HCT116 (cell line): ENCODE results near the gene APP. TPM values are rescaled to one million over a fixed set of nuclear protein-coding genes. Genes with fewer than 3 reads are reported as not detected.

Experiments used
- ATAC-seq: fragments of 200-7000 bp; cut with Tn5 transposase; 2 replicates; pipeline ENCODE4 v1.9.1; 2020; ENCODE audit warnings: mild to moderate bottlenecking, moderate library complexity
- BruUV-seq: library from RNA; stranded (reverse); fragments of 400-500 nt; replicated peaks from 2 replicates; lab custom pipeline; 2021; lab: Mats Ljungman, UMichigan
- CTCF ChIA-PET: fragments of 300-600 bp; sonication (Branson Sonifier 250); formaldehyde crosslinking; loops from one replicate; lab custom pipeline; 2021; ENCODE audit warnings: antibody characterized with exemption; lab: Charles Lee
- POLR2A ChIA-PET: fragments of 300-600, 350-600 bp; sonication (Branson Sonifier 250); formaldehyde crosslinking; loops from one replicate; lab custom pipeline; 2021; ENCODE audit warnings: antibody characterized with exemption; lab: Charles Lee
- RAD21 ChIA-PET, 2 experiments: fragments of 300-600 bp; sonication (Branson Sonifier 250); formaldehyde crosslinking; loops; one replicate each; lab custom pipeline; 2023; ENCODE audit warnings: low total read pairs in 2 of 2; ENCODE audit not compliant: uncharacterized antibody in 2 of 2, unreplicated experiment in 2 of 2, low non-redundant PET in 1 of 2; lab: Charles Lee
- DNase-seq: peaks from one replicate; pipeline ENCODE4 v3.0.0-alpha.2; 2010; ENCODE audit warnings: low read depth, low spot score
- H2AFZ ChIP-seq: fragments of 200-600 bp; shearing (Covaris generic), sonication (generic); 2 replicates; pipeline ENCODE4 v1.6.1; 2017; ENCODE audit warnings: low read depth, mixed run types, mixed read lengths, antibody characterized with exemption, low read length; ENCODE audit not compliant: poor library complexity, severe bottlenecking
- H3K27ac ChIP-seq: 2 replicates; pipeline ENCODE4 v1.5.1; 2012; ENCODE audit warnings: low read depth, low read length
- H3K27me3 ChIP-seq: fragments of 200-600 bp; sonication (generic); 2 replicates; pipeline ENCODE4 v1.6.1; 2016; ENCODE audit warnings: mixed run types, low read length, mixed read lengths; ENCODE audit not compliant: insufficient read depth
- H3K36me3 ChIP-seq, 2 experiments: fragments of 200-500 bp in 1 of 2; fragments of 200-600 bp in 1 of 2; sonication (Bioruptor generic) in 1 of 2; sonication (generic) in 1 of 2; 2 replicates each; pipeline versions ENCODE4 v1.5.1 to v1.6.1; 2014 to 2016; ENCODE audit warnings: low read length in 2 of 2, inconsistent platforms in 1 of 2, mixed read lengths in 1 of 2, mixed run types in 1 of 2; ENCODE audit not compliant: insufficient read depth in 2 of 2, control insufficient read depth in 1 of 2
- H3K4me1 ChIP-seq, 2 experiments: fragments of 200-600 bp in 1 of 2; sonication (generic) in 1 of 2; 2 replicates each; pipeline versions ENCODE4 v1.5.1 to v1.6.1; 2012 to 2017; ENCODE audit warnings: low read length in 2 of 2, inconsistent platforms in 1 of 2, mild to moderate bottlenecking in 1 of 2, mixed read lengths in 1 of 2, mixed run types in 1 of 2, moderate library complexity in 1 of 2; ENCODE audit not compliant: insufficient read depth in 2 of 2, control insufficient read depth in 1 of 2
- H3K4me2 ChIP-seq: fragments of 200-600 bp; sonication (generic); 2 replicates; pipeline ENCODE4 v1.6.1; 2017; ENCODE audit warnings: mixed run types, low read length, mixed read lengths
- H3K4me3 ChIP-seq, 2 experiments: fragments of 200-600 bp in 1 of 2; sonication (generic) in 1 of 2; replicated peaks in 1 of 2; 2 replicates each; pipeline ENCODE4 v1.5.1; 2011 to 2016; ENCODE audit warnings: low read length in 2 of 2, control low read depth in 1 of 2, low read depth in 1 of 2, mild to moderate bottlenecking in 1 of 2, mixed read lengths in 1 of 2, mixed run types in 1 of 2
- H3K79me2 ChIP-seq: fragments of 200-600 bp; sonication (generic); 2 replicates; pipeline ENCODE4 v1.6.1; 2017; ENCODE audit warnings: mild to moderate bottlenecking, mixed run types, low read length, moderate library complexity, mixed read lengths; ENCODE audit not compliant: insufficient read depth
- H3K9ac ChIP-seq: fragments of 200-600 bp; sonication (generic); 2 replicates; pipeline ENCODE4 v1.6.1; 2016; ENCODE audit warnings: low read length, mixed read lengths
- H3K9me2 ChIP-seq: fragments of 200-600 bp; sonication (generic), shearing (Covaris generic); 2 replicates; pipeline ENCODE4 v1.6.1; 2017; ENCODE audit warnings: mixed run types, mild to moderate bottlenecking, moderate library complexity; ENCODE audit not compliant: insufficient read depth
- H3K9me3 ChIP-seq, 2 experiments: fragments of 200-500 bp in 1 of 2; fragments of 200-600 bp in 1 of 2; sonication (Bioruptor generic) in 1 of 2; sonication (generic) in 1 of 2; 2 replicates each; pipeline ENCODE4 v1.6.1; 2014 to 2017; ENCODE audit warnings: low read length in 2 of 2, mixed read lengths in 2 of 2, inconsistent platforms in 1 of 2, low read depth in 1 of 2, mild to moderate bottlenecking in 1 of 2, mixed run types in 1 of 2, moderate library complexity in 1 of 2; ENCODE audit not compliant: control insufficient read depth in 1 of 2, insufficient read depth in 1 of 2
- H4K20me1 ChIP-seq: fragments of 200-600 bp; sonication (generic), shearing (Covaris generic); 2 replicates; pipeline ENCODE4 v1.6.1; 2017; ENCODE audit warnings: mixed run types, mild to moderate bottlenecking, moderate library complexity; ENCODE audit not compliant: insufficient read depth
- ATF3 ChIP-seq: IDR thresholded peaks from 2 replicates; pipeline ENCODE4 v1.6.1; 2012
- CEBPB ChIP-seq: IDR thresholded peaks from 2 replicates; pipeline ENCODE4 v1.6.1; 2012; ENCODE audit warnings: low read depth
- ELF1 ChIP-seq: IDR thresholded peaks from 2 replicates; pipeline ENCODE4 v1.6.1; 2012; ENCODE audit warnings: low read depth, borderline replicate concordance
- EZH2 ChIP-seq: fragments of 200-600 bp; sonication (generic); IDR thresholded peaks from 2 replicates; pipeline ENCODE4 v1.6.1; 2017; ENCODE audit warnings: antibody characterized with exemption, mixed run types
- JUND ChIP-seq: IDR thresholded peaks from 2 replicates; pipeline ENCODE4 v1.6.1; 2012
- MAX ChIP-seq: IDR thresholded peaks from 2 replicates; pipeline ENCODE4 v1.6.1; 2012
- POLR2A ChIP-seq: IDR thresholded peaks from 2 replicates; pipeline ENCODE4 v1.7.0; 2011; ENCODE audit warnings: borderline replicate concordance; ENCODE audit not compliant: insufficient read depth, insufficient read length; ENCODE audit errors: extremely low read depth
- POLR2AphosphoS5 ChIP-seq: IDR thresholded peaks from 2 replicates; pipeline ENCODE4 v1.6.1; 2011; ENCODE audit warnings: mild to moderate bottlenecking, low read depth, low read length, moderate library complexity
- REST ChIP-seq: IDR thresholded peaks from 2 replicates; pipeline ENCODE4 v1.6.1; 2012; ENCODE audit warnings: low read depth
- SP1 ChIP-seq: IDR thresholded peaks from 2 replicates; pipeline ENCODE4 v1.6.1; 2012; ENCODE audit warnings: low read depth
- SRF ChIP-seq: IDR thresholded peaks from 2 replicates; pipeline ENCODE4 v1.6.1; 2012; ENCODE audit warnings: low read depth
- TCF7L2 ChIP-seq: IDR thresholded peaks from 2 replicates; pipeline ENCODE4 v1.7.0; 2011; ENCODE audit warnings: borderline replicate concordance, inconsistent platforms; ENCODE audit not compliant: insufficient read depth, insufficient read length; ENCODE audit errors: extremely low read depth
- ZNF274 ChIP-seq: fragments of 200-500 bp; sonication (Bioruptor generic); IDR thresholded peaks from 2 replicates; pipeline ENCODE4 v1.6.1; 2014; ENCODE audit warnings: mild to moderate bottlenecking, low read depth, low read length, inconsistent platforms
- intact Hi-C: fragments of 100-400 bp; cut with micrococcal nuclease; formaldehyde crosslinking; loops from 2 replicates; pipeline ENCODE4 v1.10.0; 2022
- total RNA-seq: library from RNA; stranded (reverse); gene quantifications from one replicate; pipeline ENCODE4 v1.2.1, GENCODE V29; 2021; ENCODE audit not compliant: unreplicated experiment

The APP gene
- total RNA-seq, 1 experiment from 2014 or later, result 267 TPM

GRCh38 chr21:26144031-26144430, 26.5 kb downstream of the APP start:
- ChIA-PET POLR2A (no interaction called here), CTCF (no interaction called here), RAD21 (no interaction called here)
- TF ChIP-seq SP1, result no peak
- no peak for TF ChIP-seq EZH2
- no peak for TF ChIP-seq POLR2AphosphoS5
- no peak for TF ChIP-seq SRF
- TF ChIP-seq JUND, result no peak
- no peak for TF ChIP-seq CEBPB
- no peak for TF ChIP-seq MAX
- TF ChIP-seq ATF3, result no peak
- TF ChIP-seq REST, result no peak
- TF ChIP-seq ELF1, result no peak
- TF ChIP-seq TCF7L2, result no peak
- TF ChIP-seq ZNF274, result no peak
- TF ChIP-seq POLR2A, result no peak
- H3K9me2 ChIP-seq, result no peaks in the 10 kb centered on the region
- peaks cover 23 to 44% of the 10 kb centered on the region in 2 experiments for H3K4me1 ChIP-seq
- BruUV-seq, result no TSS peak
- H2AFZ ChIP-seq, result no peak overlapping the region
- DNase-seq, result no peak
- ATAC-seq, result no peak
- intact Hi-C loops, result no loop called here
- H3K27me3 ChIP-seq, result no peaks in the 10 kb centered on the region
- H3K36me3 ChIP-seq, result no peaks in the 10 kb centered on the region; a peak in 1 of 4 replicates
- no peak overlapping the region for H3K9ac ChIP-seq
- no peak overlapping the region for H3K4me2 ChIP-seq
- no peak overlapping the region for H3K4me3 ChIP-seq
- no peaks in the 10 kb centered on the region for H4K20me1 ChIP-seq
- H3K9me3 ChIP-seq, result no peaks in the 10 kb centered on the region
- peaks cover 98% of the 10 kb centered on the region for H3K79me2 ChIP-seq
- H3K27ac ChIP-seq, result no peak overlapping the region
